OCI-LY1 (cell line): ENCODE data around the gene FZD2.

Source experiments
- H2AFZ ChIP-seq: fragments of 200-600 bp; sonication (generic), shearing (Covaris generic); 2 replicates; pipeline ENCODE4 v1.6.0; 2014; ENCODE audit warnings: antibody characterized with exemption, mild to moderate bottlenecking, low read length
- H3F3A ChIP-seq: fragments of 200-600 bp; sonication (generic), shearing (Covaris generic); 2 replicates; pipeline ENCODE4 v1.6.0; 2014; ENCODE audit warnings: mild to moderate bottlenecking, antibody characterized with exemption, low read length, moderate library complexity; ENCODE audit not compliant: insufficient read depth
- H3K27ac ChIP-seq: fragments of 200-600 bp; sonication (generic); 2 replicates; pipeline ENCODE4 v1.5.1; 2014; ENCODE audit warnings: low read length, mixed run types, mild to moderate bottlenecking, low read depth; ENCODE audit not compliant: poor library complexity, severe bottlenecking
- H3K27me3 ChIP-seq: fragments of 200-600 bp; sonication (generic); 2 replicates; pipeline ENCODE4 v1.6.0; 2014; ENCODE audit warnings: antibody characterized with exemption, mild to moderate bottlenecking, low read length, moderate library complexity; ENCODE audit not compliant: insufficient read depth
- H3K36me3 ChIP-seq: fragments of 200-600 bp; sonication (generic); 2 replicates; pipeline ENCODE4 v1.6.1; 2014; ENCODE audit warnings: mild to moderate bottlenecking, antibody characterized with exemption, low read length, moderate library complexity, mixed read lengths; ENCODE audit not compliant: insufficient read depth
- H3K4me1 ChIP-seq: fragments of 200-600 bp; sonication (generic); 2 replicates; pipeline ENCODE4 v1.5.1; 2014; ENCODE audit warnings: mild to moderate bottlenecking, low read length, moderate library complexity; ENCODE audit not compliant: insufficient read depth, severe bottlenecking
- H3K4me2 ChIP-seq: fragments of 200-600 bp; sonication (generic), shearing (Covaris generic); 2 replicates; pipeline ENCODE4 v1.6.1; 2014; ENCODE audit warnings: low read length
- H3K4me3 ChIP-seq: fragments of 200-600 bp; sonication (generic); 2 replicates; pipeline ENCODE4 v1.5.1; 2014; ENCODE audit warnings: low read length, low read depth, mild to moderate bottlenecking, mixed read lengths; ENCODE audit not compliant: poor library complexity, severe bottlenecking
- H3K79me2 ChIP-seq: fragments of 200-600 bp; shearing (Covaris generic); 2 replicates; pipeline ENCODE4 v1.6.1; 2016; ENCODE audit warnings: mixed run types, low read length, mixed read lengths; ENCODE audit not compliant: insufficient read depth
- H3K9ac ChIP-seq: fragments of 200-600 bp; sonication (generic), shearing (Covaris generic); 2 replicates; pipeline ENCODE4 v1.6.1; 2014; ENCODE audit warnings: mild to moderate bottlenecking, low read length, mixed read lengths
- H3K9me2 ChIP-seq: fragments of 200-600 bp; sonication (generic), shearing (Covaris generic); 2 replicates; pipeline ENCODE4 v1.6.1; 2014; ENCODE audit warnings: low read depth, mild to moderate bottlenecking, low read length, mixed read lengths
- H3K9me3 ChIP-seq: fragments of 200-600 bp; shearing (Covaris generic); 2 replicates; pipeline ENCODE4 v1.6.1; 2014; ENCODE audit warnings: low read length, mixed read lengths
- H4K20me1 ChIP-seq: fragments of 200-600 bp; sonication (generic), shearing (Covaris generic); 2 replicates; pipeline ENCODE4 v1.6.0; 2016; ENCODE audit warnings: mild to moderate bottlenecking, low read length; ENCODE audit not compliant: insufficient read depth
- CTCF ChIP-seq: fragments of 200-600 bp; sonication (generic), shearing (Covaris generic); IDR thresholded peaks from 2 replicates; pipeline ENCODE4 v1.5.1; 2017; ENCODE audit warnings: mild to moderate bottlenecking, antibody characterized with exemption, low read length, moderate library complexity, mixed read lengths
- EZH2 ChIP-seq: fragments of 200-600 bp; sonication (generic), shearing (Covaris generic); IDR thresholded peaks from 2 replicates; pipeline ENCODE4 v1.8.0; 2017; ENCODE audit warnings: borderline replicate concordance, mixed run types, mild to moderate bottlenecking, antibody characterized with exemption, low read length, moderate library complexity, mixed read lengths

Gene FZD2

GRCh38 chr17:44598329-44598728, 41.0 kb downstream of the FZD2 start:
- no peaks in the 10 kb centered on the region for H3K4me1 ChIP-seq
- no peak for TF ChIP-seq CTCF
- TF ChIP-seq EZH2 = no peak

GRCh38 chr17:44598932-44599297, 41.6 kb downstream of the FZD2 start:
- no peak overlapping the region for H3K9ac ChIP-seq
- no peaks in the 10 kb centered on the region for H3K4me1 ChIP-seq
- H3F3A ChIP-seq = no peaks in the 10 kb centered on the region
- H3K79me2 ChIP-seq = no peaks in the 10 kb centered on the region
- no peaks in the 10 kb centered on the region for H3K36me3 ChIP-seq
- no peak overlapping the region for H3K27ac ChIP-seq
- TF ChIP-seq EZH2 (no peak), CTCF (no peak)
- H3K4me3 ChIP-seq = no peak overlapping the region
- 0 out of 2 replicates have a peak, but pooled peaks cover under 1% of the 10 kb centered on the region for H3K27me3 ChIP-seq
- H3K4me2 ChIP-seq = no peak overlapping the region
- H3K9me3 ChIP-seq = no peaks in the 10 kb centered on the region
- no peaks in the 10 kb centered on the region for H4K20me1 ChIP-seq
- H2AFZ ChIP-seq = no peak overlapping the region
- H3K9me2 ChIP-seq = no peaks in the 10 kb centered on the region

More at GRCh38 chr17:44598329-44598728, 41.0 kb downstream of the FZD2 start:
- Histone ChIP-seq H4K20me1 (no peaks in the 10 kb centered on the region), H3K36me3 (no peaks in the 10 kb centered on the region), H2AFZ (no peak overlapping the region), H3K79me2 (no peaks in the 10 kb centered on the region), H3K4me3 (no peak overlapping the region), H3K9me2 (no peaks in the 10 kb centered on the region), H3K9ac (no peak overlapping the region), H3K9me3 (no peaks in the 10 kb centered on the region), H3K4me2 (no peak overlapping the region), H3K27ac (no peak overlapping the region), H3F3A (no peaks in the 10 kb centered on the region), H3K27me3 (no peaks in the 10 kb centered on the region)

GRCh38 chr17:44599298-44600175, 42.3 kb downstream of the FZD2 start:
- Histone ChIP-seq H3K36me3 (no peaks in the 10 kb centered on the region), H3K9me2 (no peaks in the 10 kb centered on the region), H3K4me1 (no peaks in the 10 kb centered on the region), H2AFZ (no peak overlapping the region), H3K79me2 (no peaks in the 10 kb centered on the region), H3K27me3 (0 out of 2 replicates have a peak, but pooled peaks cover 4% of the 10 kb centered on the region), H3F3A (no peaks in the 10 kb centered on the region), H3K4me2 (no peak overlapping the region), H3K4me3 (no peak overlapping the region), H3K9me3 (no peaks in the 10 kb centered on the region), H3K27ac (no peak overlapping the region), H3K9ac (no peak overlapping the region), H4K20me1 (no peaks in the 10 kb centered on the region)
- TF ChIP-seq EZH2 (no peak), CTCF (no peak)
